Esophagus squamous epithelium (tissue), 5 donors: ENCODE data around the gene SHC4. TPM values are rescaled to one million over a fixed set of nuclear protein-coding genes. Genes with fewer than 3 reads are reported as not detected.

ENCODE experiments used
- DNase-seq: peaks from one replicate; lab custom pipeline; 2025; lab: John Stamatoyannopoulos, UW
- H3K27ac ChIP-seq, 4 donors: fragments of 200-600 bp; sonication (generic); one replicate each; pipeline ENCODE4 v1.5.1; 2016 to 2019; ENCODE audit warnings: mild to moderate bottlenecking in 1 of 4
- H3K27me3 ChIP-seq, 4 donors: fragments of 200-600 bp; sonication (generic); 1 replicate in 3 of 4; 2 replicates in 1 of 4; pipeline versions ENCODE4 v1.5.1 to v1.6.0; 2017 to 2021; ENCODE audit warnings: antibody characterized with exemption in 1 of 4
- H3K36me3 ChIP-seq, 3 donors: fragments of 200-600 bp; sonication (generic); one replicate each; pipeline ENCODE4 v1.5.1; 2016 to 2019
- H3K4me1 ChIP-seq, 3 donors: fragments of 200-600 bp; sonication (generic); one replicate each; pipeline ENCODE4 v1.5.1; 2017 to 2019
- H3K4me3 ChIP-seq, 4 donors: fragments of 200-600 bp; sonication (generic); 1 replicate in 3 of 4; 2 replicates in 1 of 4; pipeline ENCODE4 v1.5.1; 2016 to 2019; ENCODE audit warnings: mild to moderate bottlenecking in 2 of 4, moderate library complexity in 1 of 4
- H3K9me3 ChIP-seq, 3 donors: fragments of 200-600 bp; sonication (generic); one replicate each; pipeline ENCODE4 v1.5.1; 2016 to 2019
- POLR2A ChIP-seq, 4 donors: fragments of 450-650 bp; IDR thresholded peaks; one replicate each; pipeline ENCODE4 v1.6.1; 2017; ENCODE audit warnings: antibody characterized with exemption in 4 of 4, mild to moderate bottlenecking in 4 of 4, moderate library complexity in 3 of 4
- WGBS, 2 donors: methylation state at CpG; one replicate each; pipeline ENCODE4 v1.1.5; 2018; 5-methylcytosine and 5-hydroxymethylcytosine counted together
- intact Hi-C: fragments of 100-400 bp; cut with DNase I; formaldehyde crosslinking; loops from one replicate; pipeline ENCODE4 v1.15.0; 2022
- total RNA-seq, 4 donors: library from RNA; depleted of rRNA; stranded (reverse); fragments of >200 nt; gene quantifications; one replicate each; pipeline ENCODE4 v1.1.0, GENCODE V29; 2016
- TF ChIP-seq, protein P1 (sequence below), 6 experiments: fragments of 450-650 bp in 4 of 6; fragments of 200-600 bp in 2 of 6; sonication (generic) in 2 of 6; IDR thresholded peaks; one replicate each; pipeline ENCODE4 v1.5.1; 2016 to 2019; ENCODE audit warnings: antibody characterized with exemption in 6 of 6, mild to moderate bottlenecking in 4 of 6, moderate library complexity in 4 of 6
- donor health status: DM: yes; HTN: yes; CAD: no.

SHC4 gene, protein sequence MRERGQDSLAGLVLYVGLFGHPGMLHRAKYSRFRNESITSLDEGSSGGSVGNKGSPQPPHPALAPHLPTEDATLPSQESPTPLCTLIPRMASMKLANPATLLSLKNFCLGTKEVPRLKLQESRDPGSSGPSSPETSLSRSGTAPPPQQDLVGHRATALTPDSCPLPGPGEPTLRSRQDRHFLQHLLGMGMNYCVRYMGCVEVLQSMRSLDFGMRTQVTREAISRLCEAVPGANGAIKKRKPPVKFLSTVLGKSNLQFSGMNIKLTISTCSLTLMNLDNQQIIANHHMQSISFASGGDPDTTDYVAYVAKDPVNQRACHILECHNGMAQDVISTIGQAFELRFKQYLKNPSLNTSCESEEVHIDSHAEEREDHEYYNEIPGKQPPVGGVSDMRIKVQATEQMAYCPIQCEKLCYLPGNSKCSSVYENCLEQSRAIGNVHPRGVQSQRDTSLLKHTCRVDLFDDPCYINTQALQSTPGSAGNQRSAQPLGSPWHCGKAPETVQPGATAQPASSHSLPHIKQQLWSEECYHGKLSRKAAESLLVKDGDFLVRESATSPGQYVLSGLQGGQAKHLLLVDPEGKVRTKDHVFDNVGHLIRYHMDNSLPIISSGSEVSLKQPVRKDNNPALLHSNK
- total RNA-seq: under 1 TPM in 3 of 4 donors, not detected in 1; 0.18 to 0.50 (median 0.38) TPM

DNA sequence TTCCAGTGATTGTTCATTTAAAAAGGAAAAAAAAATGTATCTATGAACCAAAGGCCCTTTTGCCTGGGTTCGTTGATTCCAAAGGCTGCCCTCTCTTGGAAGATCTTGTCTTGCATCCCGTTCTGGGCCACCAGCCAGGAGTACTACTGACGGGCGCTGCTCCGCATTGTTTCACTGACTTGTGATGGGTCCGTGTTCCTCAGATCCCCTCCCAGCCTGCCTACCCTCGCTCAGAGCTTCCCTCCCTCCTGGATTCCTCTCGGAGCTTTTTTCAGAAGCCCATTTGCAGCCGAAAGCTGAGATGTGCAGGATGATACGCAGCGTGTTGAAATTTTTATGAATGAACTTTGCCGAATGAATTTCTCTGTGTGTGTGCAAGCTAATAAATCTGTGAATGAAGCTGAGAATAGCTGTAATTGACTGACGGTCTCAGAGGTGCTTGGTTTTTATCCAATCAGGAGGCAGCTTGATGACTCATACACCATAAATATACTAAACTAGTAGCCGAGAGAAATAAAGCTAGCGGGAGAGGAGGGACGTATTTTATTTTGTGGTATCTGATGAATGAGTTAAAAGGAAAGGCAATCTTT, at the start of gene SHC4:
Gene SHC4 (minus strand): TSS at position 396 of the 590 bp plus-strand sequence. CDS start 904 bp downstream, outside the sequence.
- H3K4me1 ChIP-seq: peaks cover 12 to 21% (median 17%) of the 10 kb centered on the region in 3 donors
- peaks cover 0 to 42% (median 0%) of the 10 kb centered on the region in 4 donors for H3K27me3 ChIP-seq
- H3K9me3 ChIP-seq: no peaks in the 10 kb centered on the region
- DNase-seq: no peak
- TF ChIP-seq, protein P1, sequence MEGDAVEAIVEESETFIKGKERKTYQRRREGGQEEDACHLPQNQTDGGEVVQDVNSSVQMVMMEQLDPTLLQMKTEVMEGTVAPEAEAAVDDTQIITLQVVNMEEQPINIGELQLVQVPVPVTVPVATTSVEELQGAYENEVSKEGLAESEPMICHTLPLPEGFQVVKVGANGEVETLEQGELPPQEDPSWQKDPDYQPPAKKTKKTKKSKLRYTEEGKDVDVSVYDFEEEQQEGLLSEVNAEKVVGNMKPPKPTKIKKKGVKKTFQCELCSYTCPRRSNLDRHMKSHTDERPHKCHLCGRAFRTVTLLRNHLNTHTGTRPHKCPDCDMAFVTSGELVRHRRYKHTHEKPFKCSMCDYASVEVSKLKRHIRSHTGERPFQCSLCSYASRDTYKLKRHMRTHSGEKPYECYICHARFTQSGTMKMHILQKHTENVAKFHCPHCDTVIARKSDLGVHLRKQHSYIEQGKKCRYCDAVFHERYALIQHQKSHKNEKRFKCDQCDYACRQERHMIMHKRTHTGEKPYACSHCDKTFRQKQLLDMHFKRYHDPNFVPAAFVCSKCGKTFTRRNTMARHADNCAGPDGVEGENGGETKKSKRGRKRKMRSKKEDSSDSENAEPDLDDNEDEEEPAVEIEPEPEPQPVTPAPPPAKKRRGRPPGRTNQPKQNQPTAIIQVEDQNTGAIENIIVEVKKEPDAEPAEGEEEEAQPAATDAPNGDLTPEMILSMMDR (IDR thresholded peaks at IDR 0.05): peak in 1 of 6 experiments; percentile 3
- no peak for TF ChIP-seq POLR2A (IDR thresholded peaks at IDR 0.05)
- intact Hi-C loops: no loop called here
- H3K27ac ChIP-seq: peak within 1 kb of the TSS in 2 of 4 donors; percentile 7 to 16
- no peaks in the 10 kb centered on the region for H3K36me3 ChIP-seq
- WGBS, 2 donors: 0 to 1% methylated on average over 12 to 16 of the region's 16 CpGs
- H3K4me3 ChIP-seq: peak within 1 kb of the TSS; percentile 25 to 67 (median 47)

DNA sequence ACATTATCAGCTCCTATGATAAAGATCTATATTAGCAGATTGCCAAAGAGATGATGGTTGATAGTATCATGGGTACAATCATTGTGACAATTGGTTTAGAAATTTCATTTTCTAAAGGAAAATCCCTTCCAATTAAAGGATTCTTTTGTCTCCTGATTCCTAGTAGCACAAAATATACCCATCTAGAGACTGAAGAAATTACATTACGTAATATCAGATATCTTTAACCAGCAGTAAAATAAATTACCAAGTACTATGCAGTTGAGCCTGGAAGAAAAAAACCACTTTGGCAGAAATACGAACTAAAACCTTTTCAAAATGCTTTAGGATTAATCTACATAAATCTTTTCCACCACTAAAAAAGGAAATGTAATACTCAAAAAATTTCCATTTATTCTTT, 35.6 kb upstream of the SHC4 start:
- Histone ChIP-seq H3K27me3 (no peaks in the 10 kb centered on the region), H3K36me3 (peaks cover 0 to 70% (median 6%) of the 10 kb centered on the region in 3 donors), H3K4me3 (no peak overlapping the region), H3K4me1 (no peaks in the 10 kb centered on the region), H3K9me3 (no peaks in the 10 kb centered on the region), H3K27ac (no peak overlapping the region)
- TF ChIP-seq, protein P1 (IDR thresholded peaks at IDR 0.05): no peak
- TF ChIP-seq POLR2A (IDR thresholded peaks at IDR 0.05): no peak
- 88 to 98% methylated on average over 2 of the region's 2 CpGs for WGBS, 2 donors
- intact Hi-C loops: no loop called here
- no peak for DNase-seq

DNA sequence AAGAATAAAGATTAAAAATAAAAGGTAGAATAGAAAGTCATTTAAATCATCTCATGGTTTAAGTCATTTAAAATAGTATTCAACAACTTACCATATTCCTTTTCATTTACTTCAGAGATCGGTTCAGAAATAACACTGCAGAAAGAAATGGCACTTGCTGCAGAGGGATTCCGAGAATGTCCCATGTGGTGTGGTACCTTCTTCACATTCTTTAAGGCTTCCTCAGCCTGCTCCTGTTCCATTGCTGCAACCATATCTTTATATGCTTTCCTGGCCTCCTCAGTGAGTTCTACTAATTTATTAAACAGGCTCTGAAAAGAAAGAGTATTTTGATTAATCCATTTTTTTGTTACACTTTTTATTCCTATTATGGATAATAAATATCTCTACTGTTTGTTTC, 32.6 kb upstream of the SHC4 start:
- no peak for DNase-seq
- H3K27me3 ChIP-seq: no peaks in the 10 kb centered on the region
- H3K9me3 ChIP-seq: no peaks in the 10 kb centered on the region
- WGBS, 2 donors: 93 to 98% methylated on average over 2 of the region's 2 CpGs
- intact Hi-C loops: no loop called here
- H3K36me3 ChIP-seq: peaks cover 3 to 99% (median 6%) of the 10 kb centered on the region in 3 donors
- TF ChIP-seq, protein P1 (IDR thresholded peaks at IDR 0.05): no peak
- no peak for TF ChIP-seq POLR2A (IDR thresholded peaks at IDR 0.05)
- H3K4me3 ChIP-seq: no peak overlapping the region
- H3K4me1 ChIP-seq: no peaks in the 10 kb centered on the region
- H3K27ac ChIP-seq: no peak overlapping the region

DNA sequence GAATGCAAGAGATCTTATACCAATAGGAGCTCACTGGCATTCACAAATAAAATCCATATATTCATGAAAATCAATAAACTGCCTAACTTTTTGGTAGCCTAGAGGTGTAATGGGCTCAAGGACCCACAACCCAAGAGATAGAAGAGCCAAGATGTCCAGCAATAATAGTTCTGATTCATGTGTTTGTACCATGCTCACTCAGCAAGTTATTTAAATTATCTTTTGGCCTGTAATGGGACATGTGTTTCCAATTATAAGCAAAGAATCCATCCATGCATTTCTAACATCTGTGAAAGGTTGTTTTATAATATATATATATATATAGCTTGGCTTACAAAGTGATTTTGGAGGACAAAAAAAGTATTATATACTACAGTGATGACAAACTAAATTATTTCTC, 29.7 kb upstream of the SHC4 start:
- Histone ChIP-seq H3K27ac (no peak overlapping the region), H3K4me3 (no peak overlapping the region), H3K36me3 (peaks cover 3 to 82% (median 11%) of the 10 kb centered on the region in 3 donors), H3K4me1 (no peaks in the 10 kb centered on the region), H3K27me3 (no peaks in the 10 kb centered on the region), H3K9me3 (no peaks in the 10 kb centered on the region)
- intact Hi-C loops: no loop called here
- TF ChIP-seq, protein P1 (IDR thresholded peaks at IDR 0.05): no peak
- TF ChIP-seq POLR2A (IDR thresholded peaks at IDR 0.05): no peak
- no peak for DNase-seq
